Islet of Langerhans (tissue), 1 donor: ENCODE results near the gene HVCN1.
"Not testable (repeated sequence)": the region's sequence is repeated elsewhere in the genome, so short reads cannot be mapped to it uniquely, and the experiment has no call there.

Source experiments
- FAIRE-seq: peaks from one replicate; lab custom pipeline; 2011; peaks lifted over from hg19 to GRCh38; lab: Jason Lieb, UNC

The HVCN1 gene

GRCh38 chr12:110661337-110661972 is 27.5 kb downstream of the HVCN1 start:
- FAIRE-seq, result no peak

GRCh38 chr12:110658878-110659277 is 30.0 kb downstream of the HVCN1 start:
- FAIRE-seq, result no peak

GRCh38 chr12:110658242-110658641 is 30.7 kb downstream of the HVCN1 start:
- FAIRE-seq, result no peak

- no peak for FAIRE-seq
These were observed 31.2 kb downstream of the HVCN1 start for GRCh38 chr12:110657747-110658146.

- FAIRE-seq, result no peak
These were observed 32.8 kb downstream of the HVCN1 start for GRCh38 chr12:110656071-110656655.

GRCh38 chr12:110654238-110654637 is 34.7 kb downstream of the HVCN1 start:
- not testable (repeated sequence) for FAIRE-seq

GRCh38 chr12:110649341-110649847 is 39.5 kb downstream of the HVCN1 start:
- FAIRE-seq, result no peak

- no peak for FAIRE-seq
These were observed 41.3 kb downstream of the HVCN1 start for GRCh38 chr12:110647631-110648040.

- FAIRE-seq, result no peak
These were observed 47.4 kb downstream of the HVCN1 start for GRCh38 chr12:110641521-110641920.

- FAIRE-seq, result no peak
These were observed 48.5 kb downstream of the HVCN1 start for GRCh38 chr12:110640275-110641025.

GRCh38 chr12:110639336-110640141 is 49.4 kb downstream of the HVCN1 start:
- FAIRE-seq, result no peak

- FAIRE-seq, result no peak
These were observed 50.1 kb downstream of the HVCN1 start for GRCh38 chr12:110638796-110639195.

- no peak for FAIRE-seq
These were observed 51.0 kb downstream of the HVCN1 start for GRCh38 chr12:110637869-110638441.

- no peak for FAIRE-seq
These were observed 52.4 kb downstream of the HVCN1 start for GRCh38 chr12:110636516-110636915.

- FAIRE-seq, result no peak
These were observed 53.9 kb downstream of the HVCN1 start for GRCh38 chr12:110635055-110635454.

- FAIRE-seq, result no peak
These were observed 61.3 kb downstream of the HVCN1 start for GRCh38 chr12:110627500-110628195.

GRCh38 chr12:110622582-110622981 is 66.3 kb downstream of the HVCN1 start:
- no peak for FAIRE-seq

GRCh38 chr12:110619534-110619953 is 69.4 kb downstream of the HVCN1 start:
- no peak for FAIRE-seq

GRCh38 chr12:110616471-110617115 is 72.3 kb downstream of the HVCN1 start:
- no peak for FAIRE-seq

- FAIRE-seq, result no peak
These were observed 73.7 kb downstream of the HVCN1 start for GRCh38 chr12:110615171-110615570.
